Breast epithelium (tissue), 3 donors: ENCODE measurements around the gene WDR36.

Source experiments
- POLR2A ChIP-seq: fragments of 450-650 bp; IDR thresholded peaks from one replicate; pipeline ENCODE4 v1.6.1; 2016; ENCODE audit warnings: antibody characterized with exemption, mild to moderate bottlenecking, moderate library complexity
- TF ChIP-seq, protein P1 (sequence below), 3 donors: fragments of 450-650 bp; IDR thresholded peaks; one replicate each; pipeline ENCODE4 v1.5.1; 2016 to 2017; ENCODE audit warnings: antibody characterized with exemption in 3 of 3, mild to moderate bottlenecking in 3 of 3, moderate library complexity in 3 of 3

DNA sequence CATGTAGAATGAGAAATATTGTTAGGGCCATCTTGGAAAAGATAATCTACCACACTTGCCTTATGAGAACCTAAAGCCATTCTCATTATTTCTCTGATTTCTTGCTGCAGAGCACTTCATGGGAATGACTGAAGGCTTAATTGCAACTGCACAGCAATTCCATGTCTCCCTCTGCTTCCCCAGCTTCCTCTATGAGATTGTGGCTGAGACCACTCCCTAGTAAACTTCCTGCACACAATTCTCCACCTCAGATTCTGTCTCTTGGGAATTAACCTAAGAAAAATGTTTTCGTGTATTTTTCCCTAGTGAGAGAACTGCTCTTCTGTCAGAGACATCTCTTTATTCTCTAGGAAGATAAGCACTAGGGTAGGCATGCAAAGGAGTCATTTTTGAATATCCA, 76.5 kb downstream of the WDR36 start:
- TF ChIP-seq, protein P1, sequence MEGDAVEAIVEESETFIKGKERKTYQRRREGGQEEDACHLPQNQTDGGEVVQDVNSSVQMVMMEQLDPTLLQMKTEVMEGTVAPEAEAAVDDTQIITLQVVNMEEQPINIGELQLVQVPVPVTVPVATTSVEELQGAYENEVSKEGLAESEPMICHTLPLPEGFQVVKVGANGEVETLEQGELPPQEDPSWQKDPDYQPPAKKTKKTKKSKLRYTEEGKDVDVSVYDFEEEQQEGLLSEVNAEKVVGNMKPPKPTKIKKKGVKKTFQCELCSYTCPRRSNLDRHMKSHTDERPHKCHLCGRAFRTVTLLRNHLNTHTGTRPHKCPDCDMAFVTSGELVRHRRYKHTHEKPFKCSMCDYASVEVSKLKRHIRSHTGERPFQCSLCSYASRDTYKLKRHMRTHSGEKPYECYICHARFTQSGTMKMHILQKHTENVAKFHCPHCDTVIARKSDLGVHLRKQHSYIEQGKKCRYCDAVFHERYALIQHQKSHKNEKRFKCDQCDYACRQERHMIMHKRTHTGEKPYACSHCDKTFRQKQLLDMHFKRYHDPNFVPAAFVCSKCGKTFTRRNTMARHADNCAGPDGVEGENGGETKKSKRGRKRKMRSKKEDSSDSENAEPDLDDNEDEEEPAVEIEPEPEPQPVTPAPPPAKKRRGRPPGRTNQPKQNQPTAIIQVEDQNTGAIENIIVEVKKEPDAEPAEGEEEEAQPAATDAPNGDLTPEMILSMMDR (IDR thresholded peaks at IDR 0.05), result no peak
- TF ChIP-seq POLR2A, result no peak
